Hematopoietic multipotent progenitor cell treated with erythropoietin and hydrocortisone succinate and interleukin-3 and kit ligand, for 4 days (in vitro differentiated cells): ENCODE measurements around the gene BLID.

Experiments used
- DNase-seq: peaks from one replicate; pipeline ENCODE4 v3.0.0-alpha.2; 2015

BLID gene

DNA sequence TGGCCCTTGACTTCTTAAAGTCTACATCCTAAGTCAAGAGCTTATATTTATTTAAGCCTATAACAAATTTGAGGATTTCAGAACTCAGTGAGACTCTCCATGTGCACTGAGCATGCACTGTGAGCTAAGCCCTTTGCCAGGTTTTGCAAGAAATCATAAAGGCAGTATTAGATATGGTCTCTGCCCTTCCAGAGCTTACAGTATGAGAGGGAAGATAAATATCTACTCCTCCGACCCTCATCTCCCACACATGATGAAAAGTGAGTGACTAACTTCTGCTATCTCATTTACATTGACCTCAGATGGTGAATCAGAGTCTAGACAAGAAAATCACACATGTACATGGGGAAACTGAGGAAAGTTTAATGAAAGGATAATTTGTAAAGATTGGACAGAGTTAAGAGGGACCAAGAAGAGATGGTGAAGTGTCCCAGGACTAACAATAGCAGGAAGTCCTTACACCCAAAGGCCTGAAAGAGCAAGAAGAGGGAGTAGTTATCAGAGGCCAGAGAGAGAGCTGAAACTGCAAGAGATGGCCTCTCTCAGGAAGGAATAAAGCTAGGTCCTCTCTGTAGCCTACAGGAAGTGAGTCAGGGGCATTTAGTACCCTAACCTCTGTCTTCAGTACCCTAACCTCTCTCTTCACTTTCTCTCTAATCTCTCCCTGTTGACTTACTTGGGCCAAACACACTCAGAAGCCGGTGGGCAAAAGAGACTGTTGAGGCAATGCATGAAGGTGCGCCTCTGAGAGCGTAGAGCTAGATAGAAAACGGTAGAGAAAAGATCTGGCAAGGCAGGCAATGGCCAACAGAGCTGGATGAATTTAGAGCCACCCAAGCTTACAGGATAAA is 23.0 kb upstream of the BLID start:
- DNase-seq, result peak; percentile 13

DNA sequence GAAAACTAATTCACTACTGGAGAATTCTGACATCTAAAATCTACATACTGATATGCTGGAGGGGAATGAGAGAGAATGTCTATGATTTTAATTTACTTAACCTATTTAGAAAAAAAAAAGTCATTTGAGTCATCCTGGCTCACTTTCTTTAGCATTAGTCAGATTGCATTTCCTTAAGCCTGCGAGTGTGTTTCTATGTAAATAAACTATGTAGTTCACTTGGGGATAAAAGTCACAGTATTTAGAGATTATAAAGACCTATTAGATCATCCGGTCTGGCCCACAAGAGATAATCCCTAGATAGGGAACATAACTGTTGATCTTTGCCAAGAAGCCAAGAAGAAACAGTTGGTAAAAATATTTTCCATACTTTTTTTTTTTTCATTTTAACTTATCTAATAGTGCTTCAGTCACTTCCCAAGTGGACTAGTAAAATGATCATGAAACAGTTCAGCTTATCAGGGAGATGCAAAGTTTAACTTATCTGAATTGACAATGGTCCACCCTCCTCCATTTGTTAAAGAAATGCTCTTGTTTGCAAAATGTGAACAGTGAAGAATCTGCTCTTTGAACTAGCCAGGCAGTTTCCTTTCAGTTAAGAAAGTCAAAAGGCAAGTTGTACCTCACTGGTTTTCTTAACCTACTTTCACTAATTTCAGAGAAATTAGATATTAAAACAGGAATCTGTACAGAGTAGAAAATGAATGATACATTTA is 21.2 kb upstream of the BLID start:
- DNase-seq, result no peak

DNA sequence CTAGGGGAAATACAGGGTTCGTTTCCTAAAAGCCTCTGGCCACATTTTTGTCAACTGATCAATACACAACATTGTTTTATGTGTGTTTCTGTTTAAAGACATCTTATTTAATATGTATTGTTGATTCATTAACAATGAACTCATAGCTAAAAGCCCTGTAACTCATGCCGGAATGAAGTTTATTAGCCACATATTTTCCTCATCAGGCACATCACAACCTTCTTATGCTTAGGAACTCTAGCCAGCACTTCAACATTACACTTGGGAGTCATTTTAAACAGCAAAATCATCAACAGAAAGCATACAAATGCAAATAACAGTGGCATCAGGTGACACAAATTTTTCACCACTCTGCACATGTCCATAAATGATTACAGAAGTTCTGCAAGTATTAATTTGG is 15.1 kb upstream of the BLID start:
- DNase-seq, result no peak

DNA sequence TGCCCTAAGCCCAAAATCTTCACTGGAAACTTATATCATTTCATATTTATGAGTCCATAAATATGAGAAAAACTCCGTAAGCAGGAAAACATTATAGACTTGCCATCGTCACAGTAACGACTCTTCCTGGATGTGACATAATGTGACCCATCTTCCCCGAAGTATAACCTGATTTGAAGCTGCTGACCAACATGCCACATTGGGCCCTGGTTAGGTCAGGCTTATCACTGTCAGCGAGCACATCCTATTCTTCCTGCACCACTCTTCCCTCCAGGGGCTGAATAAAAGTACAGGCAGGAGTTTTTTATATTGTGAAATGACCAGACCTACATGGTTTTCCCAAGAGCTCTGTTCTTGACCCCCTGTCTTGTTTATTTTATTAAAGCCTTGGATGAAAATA is 12.1 kb upstream of the BLID start:
- DNase-seq, result no peak

DNA sequence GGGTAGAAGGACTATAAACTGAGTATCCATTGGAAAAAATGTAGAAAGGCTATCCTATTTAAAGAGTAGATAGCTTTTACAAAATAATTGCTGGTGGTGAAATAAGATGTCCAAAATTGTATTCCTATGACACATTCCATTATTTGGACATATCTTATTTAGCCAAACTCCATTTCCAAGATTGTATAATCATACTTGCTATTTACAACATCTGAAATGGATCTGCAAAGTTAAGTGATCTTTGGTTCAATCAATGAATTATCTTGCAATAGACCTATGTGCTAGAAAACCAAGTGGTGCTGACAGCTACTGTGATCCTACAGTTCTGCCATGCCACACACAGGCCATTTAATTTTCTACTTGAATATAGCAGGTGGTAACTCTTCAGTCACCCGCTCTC is 11.0 kb upstream of the BLID start:
- no peak for DNase-seq

DNA sequence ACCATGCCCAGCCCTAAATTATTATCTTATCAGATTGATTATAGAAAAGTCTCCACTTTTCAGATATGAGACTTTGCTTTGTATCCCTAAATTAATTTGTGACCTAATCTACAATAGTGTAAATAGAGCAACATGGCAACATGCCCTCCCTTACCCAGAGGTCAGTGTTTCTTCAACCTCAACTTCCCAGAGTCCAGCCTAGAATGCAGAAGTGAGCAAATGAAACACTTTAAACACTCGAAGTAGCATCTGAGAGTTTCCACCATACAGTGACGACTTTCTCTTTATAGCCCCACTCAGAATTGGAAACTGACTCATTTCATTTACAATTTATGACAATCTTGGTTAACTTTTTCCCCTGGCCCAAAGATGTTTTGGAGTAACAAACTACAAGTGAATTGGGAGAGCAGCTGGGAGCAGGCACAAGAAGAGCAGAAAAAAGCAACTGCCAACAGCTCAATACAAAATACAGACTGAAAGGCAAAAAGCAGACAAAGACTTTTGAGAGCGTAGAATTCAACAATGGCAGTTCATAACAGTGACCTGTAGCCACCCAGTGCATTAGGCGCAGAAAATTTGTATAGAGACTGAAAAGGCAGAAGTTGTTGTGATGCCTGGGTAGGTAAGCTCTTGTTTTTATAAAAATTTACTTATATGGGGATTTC is 10.1 kb upstream of the BLID start:
- DNase-seq, result no peak

DNA sequence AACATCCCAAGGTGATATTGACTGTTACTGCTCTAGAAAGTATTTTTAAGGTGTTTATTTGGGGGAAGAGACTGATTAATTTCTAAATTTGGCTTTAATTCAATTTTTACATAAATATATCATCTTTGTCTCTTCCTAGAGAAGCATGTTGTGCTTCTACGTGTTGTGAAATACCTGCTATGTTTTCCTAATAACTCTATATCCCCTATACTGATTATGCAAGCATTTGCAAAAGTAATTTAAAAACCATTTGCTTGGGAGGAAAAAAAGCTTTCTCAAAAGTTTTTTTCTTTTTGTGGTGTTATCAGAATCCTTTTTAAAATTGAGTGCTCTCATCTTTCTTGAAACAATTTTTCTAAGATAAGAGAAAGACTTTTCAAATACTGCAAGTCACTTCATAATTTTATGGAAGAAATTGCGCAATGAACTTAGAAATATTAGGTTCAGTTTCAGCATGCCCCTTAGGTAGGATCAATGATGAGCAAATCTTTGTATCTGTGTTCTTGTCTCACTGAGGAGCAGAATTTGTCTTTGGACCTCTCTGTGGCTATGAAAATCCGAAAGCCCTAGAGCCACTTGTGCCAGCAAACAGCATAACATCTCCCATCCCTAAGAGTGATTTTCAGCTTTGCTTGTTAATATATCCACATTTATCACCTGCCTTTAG is 7.4 kb upstream of the BLID start:
- no peak for DNase-seq

DNA sequence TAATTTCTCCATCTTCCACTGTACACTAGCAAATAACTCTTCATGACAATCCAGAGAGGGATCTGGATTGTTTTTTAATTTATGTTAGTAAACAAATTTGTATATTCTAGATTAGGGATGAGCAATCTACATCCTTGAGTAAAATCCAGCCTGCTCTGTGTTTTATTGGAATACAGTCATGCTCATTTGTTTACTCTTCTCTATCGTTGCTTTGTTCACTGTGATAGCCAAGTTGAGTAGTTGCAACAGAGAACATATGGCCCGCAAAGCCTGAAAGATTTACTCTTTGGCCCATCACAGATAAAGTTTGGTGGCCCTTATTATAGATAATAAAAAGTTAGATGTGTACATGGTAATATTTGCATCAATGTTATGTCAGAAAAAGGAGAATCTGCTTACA is 6.2 kb upstream of the BLID start:
- DNase-seq, result no peak

DNA sequence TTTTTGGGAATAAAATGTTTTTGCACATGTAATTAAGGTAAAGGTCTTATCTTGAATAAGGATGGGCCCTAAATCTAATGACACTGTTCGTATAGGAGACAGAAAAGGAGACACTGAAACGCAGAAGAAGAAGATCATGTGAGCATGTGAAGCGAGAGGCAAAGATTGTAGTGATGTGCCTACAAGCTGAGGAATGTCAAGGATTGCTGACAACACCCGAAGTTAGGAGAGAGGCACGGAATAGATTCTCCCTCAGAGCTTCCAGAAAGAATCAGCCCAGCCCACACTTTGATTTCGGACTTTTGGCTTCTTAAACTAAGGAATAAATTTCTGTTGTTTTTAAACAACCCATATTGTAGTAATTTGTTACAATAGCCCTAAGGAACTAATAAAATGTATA is 4.1 kb upstream of the BLID start:
- DNase-seq, result no peak

DNA sequence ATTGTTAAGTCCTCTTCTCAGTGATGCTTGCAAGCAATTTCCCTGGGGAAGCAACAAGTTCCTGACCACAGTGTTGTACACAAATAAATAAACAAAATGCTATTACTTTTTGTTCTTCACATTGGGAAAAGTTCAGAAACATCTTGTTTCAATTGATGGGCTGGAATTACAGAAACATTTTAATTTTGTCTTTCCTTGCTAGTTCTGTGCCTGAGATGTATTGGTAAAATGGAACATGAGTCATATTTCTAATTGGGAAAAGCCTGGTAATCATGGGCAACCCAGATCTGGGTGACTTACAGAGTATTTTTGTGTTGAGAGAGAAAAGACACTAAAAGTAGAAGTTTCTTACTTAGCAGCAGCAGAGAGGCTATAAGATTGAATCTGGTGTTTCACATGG is 576 bp upstream of the BLID start:
- no peak for DNase-seq

DNA sequence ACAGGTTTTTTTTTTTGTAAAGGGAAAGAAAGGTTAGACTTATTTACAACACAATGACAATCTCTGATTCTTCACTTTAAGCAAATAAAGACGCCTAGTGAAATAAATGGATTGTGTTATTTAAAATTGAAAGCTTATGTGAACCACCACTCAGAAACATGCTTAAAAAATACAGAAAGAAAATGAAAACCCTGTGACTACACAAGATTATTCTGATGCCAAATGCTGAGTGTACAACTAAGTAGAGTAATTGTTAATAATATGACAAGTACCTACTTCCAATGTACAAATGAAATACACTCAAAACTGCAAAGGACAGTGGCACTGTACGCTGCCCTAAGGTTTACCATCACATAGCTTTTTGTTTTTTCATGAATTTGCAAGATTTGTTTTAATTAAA is 1.0 kb downstream of the BLID start:
- no peak for DNase-seq

DNA sequence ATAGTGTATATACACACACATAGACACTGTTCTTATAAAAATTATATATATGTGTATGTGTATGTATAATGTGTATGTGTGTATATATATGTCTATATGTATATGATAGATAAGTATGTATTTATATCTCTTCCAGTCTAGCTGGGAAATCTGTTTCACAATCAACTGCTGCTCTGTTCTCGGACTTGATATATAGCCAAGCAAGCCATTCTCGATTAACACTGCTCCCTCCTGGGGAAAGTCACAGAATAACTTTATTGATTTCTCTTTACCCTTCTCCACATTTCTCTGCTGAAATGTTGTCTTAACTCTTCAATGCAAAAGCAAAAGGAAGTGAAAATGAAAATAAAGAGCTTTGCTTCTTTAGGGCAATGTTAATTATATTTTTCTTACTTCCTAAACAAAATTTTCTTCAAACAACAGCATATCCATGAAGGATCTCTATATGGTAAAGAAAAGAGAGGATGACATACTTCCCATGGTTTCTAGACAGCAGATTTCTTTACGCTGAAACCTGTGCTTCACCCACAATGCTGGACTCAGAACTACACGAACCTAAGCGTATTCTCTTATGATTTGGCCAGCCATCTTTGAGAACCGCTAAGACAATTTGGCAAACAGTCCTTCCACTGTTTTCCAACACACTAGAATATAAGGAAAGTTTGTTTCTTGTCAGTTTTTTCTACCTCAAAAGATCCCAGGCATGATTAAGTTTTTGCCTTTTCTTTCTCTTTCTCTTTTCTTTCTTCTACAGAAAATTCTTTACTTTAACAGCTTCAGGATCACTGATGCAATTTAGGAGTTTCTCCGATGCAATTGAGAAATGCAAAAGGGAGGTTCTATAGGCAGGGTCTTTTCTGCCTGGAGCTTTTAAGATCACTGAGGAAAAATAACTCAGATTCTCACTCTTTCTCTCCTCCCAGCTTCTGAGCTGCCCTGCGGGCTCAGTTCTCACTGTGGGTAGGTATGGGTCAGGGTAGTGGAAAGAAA is 1.9 kb downstream of the BLID start:
- no peak for DNase-seq

DNA sequence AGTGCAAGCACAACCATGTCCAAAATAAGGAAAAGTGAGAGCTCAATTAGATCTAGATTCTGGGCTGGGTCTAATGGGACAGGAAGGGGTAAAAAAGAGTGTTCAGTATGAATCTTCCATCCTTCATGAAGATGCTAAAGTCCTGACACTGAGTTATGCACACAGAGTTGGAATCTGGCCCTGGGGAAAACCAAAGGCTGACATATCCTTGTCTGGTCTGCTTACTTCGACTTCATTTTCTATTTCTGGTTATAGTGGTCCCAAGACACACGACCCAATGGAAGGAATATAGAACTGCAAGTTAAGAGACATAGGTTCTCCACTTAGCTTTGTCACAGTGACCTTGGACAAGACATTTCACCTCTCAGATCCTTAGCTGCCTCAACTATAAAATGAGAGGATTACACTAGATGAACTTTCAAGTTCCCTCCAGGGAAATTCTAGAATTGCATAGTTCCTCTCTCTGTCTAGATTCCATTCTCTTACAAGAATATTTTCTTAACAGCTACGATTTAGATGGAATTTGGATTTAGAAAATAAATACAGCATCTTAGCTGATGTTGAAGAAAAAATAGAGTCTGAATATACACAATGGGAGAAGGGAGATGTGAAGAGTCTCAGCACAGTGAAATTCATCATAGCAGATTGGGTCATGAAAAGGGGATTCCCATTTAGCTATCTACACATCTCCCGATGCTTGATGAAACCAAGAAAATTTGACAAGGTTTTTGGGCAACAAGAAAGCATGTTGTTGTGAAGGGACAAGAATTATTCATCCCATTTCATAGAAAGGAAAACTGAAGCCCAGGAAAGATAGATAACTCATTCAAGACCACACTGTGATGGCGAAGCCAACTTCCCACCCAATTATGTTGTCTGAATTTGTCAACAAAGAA is 3.3 kb downstream of the BLID start:
- no peak for DNase-seq

DNA sequence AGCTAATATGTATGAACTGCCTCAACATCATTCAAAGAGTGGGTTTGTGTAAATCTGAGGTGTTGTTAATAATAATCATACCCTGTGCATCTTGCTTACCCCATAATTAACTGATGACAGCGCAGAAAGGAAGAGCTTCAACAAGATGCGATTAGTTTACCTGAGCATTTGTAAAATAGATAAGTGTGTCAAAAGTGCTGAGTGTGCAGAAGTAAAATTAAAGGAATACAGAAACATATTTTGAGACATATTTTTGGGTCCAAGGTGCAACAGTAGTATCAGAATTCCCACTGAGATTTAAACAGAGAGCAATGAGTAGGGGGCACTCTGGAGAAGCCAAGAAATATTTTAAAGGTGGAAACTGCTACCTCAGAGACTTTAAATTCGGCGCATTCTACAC is 6.1 kb downstream of the BLID start:
- no peak for DNase-seq

DNA sequence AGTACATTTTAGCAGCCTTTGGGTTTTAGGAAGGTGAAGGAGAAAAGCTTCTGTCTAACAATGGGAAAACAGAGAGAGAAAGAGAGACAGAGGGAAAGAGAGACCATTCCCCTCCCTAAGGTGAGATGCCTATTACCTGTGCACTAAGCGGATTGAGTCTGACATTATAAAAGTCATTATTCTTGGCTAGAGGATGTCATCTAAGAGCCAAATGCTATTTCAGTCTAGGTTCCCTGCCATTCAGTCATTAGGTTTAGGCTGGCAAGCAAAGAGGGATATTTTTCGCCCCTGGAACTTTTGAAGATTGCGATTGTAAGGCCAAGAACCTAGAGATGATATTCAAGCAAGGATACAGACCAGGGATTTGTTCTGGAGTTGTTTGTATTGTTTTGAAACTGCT is 7.2 kb downstream of the BLID start:
- DNase-seq, result no peak

DNA sequence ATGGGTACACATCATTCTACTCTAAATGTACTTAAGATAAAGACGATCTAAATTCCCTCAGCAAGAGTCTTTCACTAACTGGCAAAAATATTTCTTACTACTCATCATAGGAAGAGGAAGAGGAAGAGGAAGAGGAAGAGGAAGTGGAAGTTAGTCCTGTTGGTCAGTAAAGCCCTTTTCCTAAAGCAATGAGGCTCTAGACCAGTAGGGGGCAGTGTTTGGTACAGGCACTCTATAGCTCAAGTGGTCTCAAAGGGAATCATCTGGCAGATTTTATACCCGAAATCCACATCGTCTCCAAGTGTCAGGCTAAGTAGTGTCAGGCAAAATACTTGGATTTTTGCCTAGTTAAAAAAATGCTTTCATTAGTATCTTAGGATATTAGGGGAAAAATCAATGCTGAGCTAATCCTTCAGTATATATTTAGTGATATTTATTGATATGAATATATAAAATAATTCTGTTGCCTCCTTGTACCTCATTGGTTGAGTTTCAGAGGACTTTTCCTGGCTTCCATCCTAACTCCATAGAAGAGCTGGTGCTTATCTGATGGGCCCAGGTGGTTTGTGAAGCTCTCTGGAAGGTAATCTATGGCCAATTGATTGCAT is 7.7 kb downstream of the BLID start:
- DNase-seq, result peak; percentile 70

DNA sequence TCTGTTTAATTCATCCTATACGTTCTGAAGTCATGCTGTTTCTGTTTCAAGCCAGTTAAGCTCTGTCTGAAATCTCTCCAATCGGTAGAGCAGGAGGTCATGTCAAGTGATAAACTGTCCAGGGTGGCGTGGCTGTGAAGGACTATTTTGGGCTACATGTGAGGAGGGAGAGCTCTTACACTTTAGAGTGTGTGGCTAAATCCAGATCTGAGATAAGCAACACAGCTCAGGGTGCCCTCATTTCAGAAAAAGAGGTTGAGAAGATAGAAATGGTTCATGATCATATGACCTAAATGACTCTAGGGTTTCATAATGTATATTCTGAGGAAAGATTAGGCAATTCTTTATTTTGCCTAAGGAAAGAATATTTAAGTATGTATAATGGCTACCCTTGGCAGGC is 8.4 kb downstream of the BLID start:
- DNase-seq, result peak; percentile 8

DNA sequence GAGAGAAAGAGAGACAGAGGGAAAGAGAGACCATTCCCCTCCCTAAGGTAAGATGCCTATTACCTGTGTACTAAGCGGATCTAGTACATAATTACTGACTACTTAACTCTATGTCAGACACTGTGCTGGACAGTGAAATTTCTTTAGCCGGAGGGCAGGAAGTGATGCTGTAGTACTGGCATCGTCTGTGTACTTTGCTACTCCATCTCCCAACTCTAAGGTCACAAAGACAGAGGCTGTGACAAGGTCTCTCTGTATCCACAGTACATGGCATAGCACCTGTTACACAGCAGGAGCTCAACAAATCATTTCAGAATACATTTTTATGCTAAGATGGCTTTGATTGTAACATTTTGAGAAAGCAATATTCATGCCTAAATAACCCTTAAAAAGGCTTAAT is 9.0 kb downstream of the BLID start:
- no peak for DNase-seq

DNA sequence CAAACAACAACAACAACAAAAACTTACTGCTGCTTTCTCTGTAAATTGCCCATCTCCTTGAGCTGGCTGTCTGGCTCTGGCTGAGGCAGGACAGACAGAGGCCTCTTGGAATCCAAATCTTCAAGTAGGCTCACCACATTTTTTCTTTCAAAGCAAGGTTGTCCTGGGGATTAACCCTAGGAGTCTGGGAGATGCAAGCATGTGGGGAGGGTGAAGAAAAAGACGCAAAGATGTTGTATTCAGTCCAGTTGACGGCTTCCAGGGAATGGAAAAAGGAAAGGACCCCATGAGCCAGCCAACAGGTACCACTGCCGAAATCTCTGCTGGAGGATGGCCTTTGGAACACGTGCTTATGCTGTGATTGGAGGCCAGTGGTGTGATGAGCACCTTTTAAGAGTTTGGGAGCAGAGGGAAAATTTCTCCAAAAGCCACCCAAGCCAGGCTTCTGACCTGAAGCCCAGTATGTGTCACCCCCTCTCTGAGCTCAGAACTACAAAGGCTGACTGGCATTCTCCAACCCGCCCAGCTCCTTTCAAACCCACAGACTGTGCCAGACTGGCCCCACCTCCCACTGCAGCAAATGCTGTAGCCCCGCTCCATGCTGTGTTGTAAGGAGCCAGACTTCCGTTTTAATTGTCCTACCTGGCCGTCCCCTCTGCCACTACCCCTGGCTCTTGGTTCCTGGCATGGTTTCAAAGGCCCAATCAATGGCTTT is 10.8 kb downstream of the BLID start:
- no peak for DNase-seq

DNA sequence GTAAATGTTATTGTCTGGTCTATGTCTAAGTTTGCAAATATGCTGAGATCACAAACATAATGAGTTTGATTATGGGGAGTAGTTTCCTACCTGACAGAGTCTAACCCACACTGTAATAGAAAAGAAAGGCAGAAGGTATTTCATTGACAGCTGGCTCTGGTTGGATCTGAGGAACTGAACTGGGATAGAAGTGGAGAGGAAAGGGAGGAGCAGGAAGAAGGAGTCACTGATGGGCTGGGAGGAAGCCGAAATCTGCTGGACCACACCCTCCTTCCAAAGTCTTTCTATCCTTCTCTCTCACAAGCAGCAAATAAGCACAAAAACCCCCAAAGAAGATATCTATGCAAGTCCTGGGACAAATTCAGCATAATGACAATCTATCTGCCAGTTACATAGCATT is 11.7 kb downstream of the BLID start:
- no peak for DNase-seq
